Measurements from ENCODE around the gene UCKL1.

- no peak for TF ChIP-seq CTCF (conservative IDR thresholded peaks at IDR 0.05; ENCODE audit: low read length)
- TF ChIP-seq EZH2phosphoT487 (IDR thresholded peaks at IDR 0.05; ENCODE audit: borderline replicate concordance), result no peak
Measured at GRCh38 chr20:63894358-63895201, 61.6 kb downstream of the UCKL1 start, which contains the start of gene DNAJC5.
